HepG2 (cell line): ENCODE results near the gene TGIF1. TPM values are rescaled to one million over a fixed set of nuclear protein-coding genes. Genes with fewer than 3 reads are reported as not detected.

Experiments
- ATM ChIP-seq: fragments of 450-650 bp; IDR thresholded peaks from 2 replicates; pipeline ENCODE4 v1.7.1; 2017; ENCODE audit warnings: mild to moderate bottlenecking, borderline replicate concordance
- CEBPB ChIP-seq: IDR thresholded peaks from 2 replicates; pipeline ENCODE4 v1.6.1; 2011; ENCODE audit warnings: low read depth, low read length, improper control_type of control experiment, borderline replicate concordance
- GATAD1 ChIP-seq: IDR thresholded peaks from 2 replicates; pipeline ENCODE4 v1.6.1; 2016; ENCODE audit warnings: missing genetic modification reagents, missing compliant biosample characterization
- ZNF749 ChIP-seq: sonication (generic); formaldehyde crosslinking; IDR thresholded peaks from 2 replicates; pipeline ENCODE4 v1.8.0; 2022; ENCODE audit warnings: mild to moderate bottlenecking, missing genetic modification reagents, moderate library complexity, borderline replicate concordance
- ZSCAN21 ChIP-seq: sonication (generic); formaldehyde crosslinking; IDR thresholded peaks from 2 replicates; pipeline ENCODE4 v1.8.0; 2022; ENCODE audit warnings: mild to moderate bottlenecking, missing genetic modification reagents, moderate library complexity, borderline replicate concordance
- ZZZ3 ChIP-seq: sonication (generic); formaldehyde crosslinking; IDR thresholded peaks from 2 replicates; pipeline ENCODE4 v1.4.0; 2020; ENCODE audit warnings: missing genetic modification reagents, mild to moderate bottlenecking, borderline replicate concordance
- polyA plus RNA-seq, 8 experiments: library from polyadenylated mRNA; depleted of rRNA in 3 of 8; stranded (reverse) in 7 of 8; unstranded in 1 of 8; fragments of >200 nt; fragmentation: Illumina TruSeq in 4 of 8; extraction: Trizol in 4 of 8; gene quantifications; 2 replicates each; pipeline versions ENCODE4 v1.2.1 to v1.2.3, GENCODE V29; 2011 to 2016; ENCODE audit warnings: low read depth in 4 of 8, missing spikeins in 1 of 8, mixed read lengths in 1 of 8; ENCODE audit not compliant: insufficient read depth in 1 of 8
- total RNA-seq, 5 experiments: library from RNA; depleted of rRNA; stranded (reverse); fragments of >200 nt; fragmentation: Illumina TruSeq; extraction: Trizol; gene quantifications; 2 replicates each; pipeline ENCODE4 v1.2.3, GENCODE V29; 2016; ENCODE audit warnings: low read depth in 1 of 5
- TF ChIP-seq, protein P1 (sequence below): sonication (generic); formaldehyde crosslinking; IDR thresholded peaks from 2 replicates; pipeline ENCODE4 v1.4.0; 2020; ENCODE audit warnings: missing genetic modification reagents, borderline replicate concordance
- TF ChIP-seq, protein P2 (sequence below), 2 experiments: fragments of 450-650 bp in 1 of 2; sonication (generic) in 1 of 2; formaldehyde crosslinking; IDR thresholded peaks; 2 replicates each; pipeline versions ENCODE4 v1.5.0 to v1.8.0; 2020 to 2022; ENCODE audit warnings: mild to moderate bottlenecking in 1 of 2, missing genetic modification reagents in 1 of 2
- TF ChIP-seq, protein P3 (sequence below): sonication (generic); formaldehyde crosslinking; IDR thresholded peaks from 2 replicates; pipeline ENCODE4 v1.4.0; 2020; ENCODE audit warnings: missing genetic modification reagents, mild to moderate bottlenecking, borderline replicate concordance
- TF ChIP-seq, protein P4 (sequence below): sonication (generic); formaldehyde crosslinking; IDR thresholded peaks from 2 replicates; pipeline ENCODE4 v1.8.0; 2022; ENCODE audit warnings: mild to moderate bottlenecking, missing genetic modification reagents
- TF ChIP-seq, protein P5 (sequence below): sonication (generic); formaldehyde crosslinking; IDR thresholded peaks from 2 replicates; pipeline ENCODE4 v1.5.0; 2020; ENCODE audit warnings: missing genetic modification reagents
- TF ChIP-seq, protein P6 (sequence below): sonication (generic); formaldehyde crosslinking; IDR thresholded peaks from 2 replicates; pipeline ENCODE4 v1.4.0; 2020; ENCODE audit warnings: mild to moderate bottlenecking, missing genetic modification reagents

Gene TGIF1
- total and polyA plus RNA-seq, 2 of the 13 experiments (the other 11 are each of a cell fraction or from before 2014, with no cell fraction given): 50.0 to 76.1 TPM

DNA sequence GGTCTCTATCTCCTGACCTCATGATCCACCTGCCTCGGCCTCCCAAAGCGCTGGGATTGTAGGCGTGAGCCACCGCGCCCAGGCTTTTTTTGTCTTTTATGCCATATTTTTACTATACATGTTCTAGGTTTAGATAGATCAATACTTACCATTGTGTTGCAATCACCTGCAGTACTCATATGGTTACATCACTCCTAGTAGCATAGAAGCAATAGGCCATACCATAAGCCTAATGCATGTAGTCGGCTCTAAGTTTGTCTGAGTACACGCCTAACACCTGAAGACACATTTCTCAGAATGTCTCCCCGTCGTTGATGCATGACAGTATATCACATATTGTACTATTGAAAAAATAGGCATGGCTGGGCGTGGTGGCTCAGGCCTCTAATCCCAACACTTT, 27.1 kb upstream of the TGIF1 start (continued):
- TF ChIP-seq ATM: no peak
- TF ChIP-seq, protein P1, sequence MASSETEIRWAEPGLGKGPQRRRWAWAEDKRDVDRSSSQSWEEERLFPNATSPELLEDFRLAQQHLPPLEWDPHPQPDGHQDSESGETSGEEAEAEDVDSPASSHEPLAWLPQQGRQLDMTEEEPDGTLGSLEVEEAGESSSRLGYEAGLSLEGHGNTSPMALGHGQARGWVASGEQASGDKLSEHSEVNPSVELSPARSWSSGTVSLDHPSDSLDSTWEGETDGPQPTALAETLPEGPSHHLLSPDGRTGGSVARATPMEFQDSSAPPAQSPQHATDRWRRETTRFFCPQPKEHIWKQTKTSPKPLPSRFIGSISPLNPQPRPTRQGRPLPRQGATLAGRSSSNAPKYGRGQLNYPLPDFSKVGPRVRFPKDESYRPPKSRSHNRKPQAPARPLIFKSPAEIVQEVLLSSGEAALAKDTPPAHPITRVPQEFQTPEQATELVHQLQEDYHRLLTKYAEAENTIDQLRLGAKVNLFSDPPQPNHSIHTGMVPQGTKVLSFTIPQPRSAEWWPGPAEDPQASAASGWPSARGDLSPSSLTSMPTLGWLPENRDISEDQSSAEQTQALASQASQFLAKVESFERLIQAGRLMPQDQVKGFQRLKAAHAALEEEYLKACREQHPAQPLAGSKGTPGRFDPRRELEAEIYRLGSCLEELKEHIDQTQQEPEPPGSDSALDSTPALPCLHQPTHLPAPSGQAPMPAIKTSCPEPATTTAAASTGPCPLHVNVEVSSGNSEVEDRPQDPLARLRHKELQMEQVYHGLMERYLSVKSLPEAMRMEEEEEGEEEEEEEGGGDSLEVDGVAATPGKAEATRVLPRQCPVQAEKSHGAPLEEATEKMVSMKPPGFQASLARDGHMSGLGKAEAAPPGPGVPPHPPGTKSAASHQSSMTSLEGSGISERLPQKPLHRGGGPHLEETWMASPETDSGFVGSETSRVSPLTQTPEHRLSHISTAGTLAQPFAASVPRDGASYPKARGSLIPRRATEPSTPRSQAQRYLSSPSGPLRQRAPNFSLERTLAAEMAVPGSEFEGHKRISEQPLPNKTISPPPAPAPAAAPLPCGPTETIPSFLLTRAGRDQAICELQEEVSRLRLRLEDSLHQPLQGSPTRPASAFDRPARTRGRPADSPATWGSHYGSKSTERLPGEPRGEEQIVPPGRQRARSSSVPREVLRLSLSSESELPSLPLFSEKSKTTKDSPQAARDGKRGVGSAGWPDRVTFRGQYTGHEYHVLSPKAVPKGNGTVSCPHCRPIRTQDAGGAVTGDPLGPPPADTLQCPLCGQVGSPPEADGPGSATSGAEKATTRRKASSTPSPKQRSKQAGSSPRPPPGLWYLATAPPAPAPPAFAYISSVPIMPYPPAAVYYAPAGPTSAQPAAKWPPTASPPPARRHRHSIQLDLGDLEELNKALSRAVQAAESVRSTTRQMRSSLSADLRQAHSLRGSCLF (CRISPR knock-in tag): no peak
- no peak for TF ChIP-seq GATAD1 (CRISPR knock-in tag)
- TF ChIP-seq ZSCAN21 (CRISPR knock-in tag): no peak
- no peak for TF ChIP-seq ZNF749 (CRISPR knock-in tag)
- TF ChIP-seq CEBPB: peak; percentile 93
- TF ChIP-seq, protein P2, sequence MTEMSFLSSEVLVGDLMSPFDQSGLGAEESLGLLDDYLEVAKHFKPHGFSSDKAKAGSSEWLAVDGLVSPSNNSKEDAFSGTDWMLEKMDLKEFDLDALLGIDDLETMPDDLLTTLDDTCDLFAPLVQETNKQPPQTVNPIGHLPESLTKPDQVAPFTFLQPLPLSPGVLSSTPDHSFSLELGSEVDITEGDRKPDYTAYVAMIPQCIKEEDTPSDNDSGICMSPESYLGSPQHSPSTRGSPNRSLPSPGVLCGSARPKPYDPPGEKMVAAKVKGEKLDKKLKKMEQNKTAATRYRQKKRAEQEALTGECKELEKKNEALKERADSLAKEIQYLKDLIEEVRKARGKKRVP (CRISPR knock-in tag; IDR thresholded peaks at IDR 0.05): peak in 1 of 2 experiments; percentile 42; a peak in 1 of 4 replicates
- TF ChIP-seq, protein P3, sequence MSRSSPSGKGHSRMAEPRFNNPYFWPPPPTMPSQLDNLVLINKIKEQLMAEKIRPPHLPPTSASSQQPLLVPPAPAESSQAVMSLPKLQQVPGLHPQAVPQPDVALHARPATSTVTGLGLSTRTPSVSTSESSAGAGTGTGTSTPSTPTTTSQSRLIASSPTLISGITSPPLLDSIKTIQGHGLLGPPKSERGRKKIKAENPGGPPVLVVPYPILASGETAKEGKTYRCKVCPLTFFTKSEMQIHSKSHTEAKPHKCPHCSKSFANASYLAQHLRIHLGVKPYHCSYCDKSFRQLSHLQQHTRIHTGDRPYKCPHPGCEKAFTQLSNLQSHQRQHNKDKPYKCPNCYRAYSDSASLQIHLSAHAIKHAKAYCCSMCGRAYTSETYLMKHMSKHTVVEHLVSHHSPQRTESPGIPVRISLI (CRISPR knock-in tag): no peak
- TF ChIP-seq, protein P4, sequence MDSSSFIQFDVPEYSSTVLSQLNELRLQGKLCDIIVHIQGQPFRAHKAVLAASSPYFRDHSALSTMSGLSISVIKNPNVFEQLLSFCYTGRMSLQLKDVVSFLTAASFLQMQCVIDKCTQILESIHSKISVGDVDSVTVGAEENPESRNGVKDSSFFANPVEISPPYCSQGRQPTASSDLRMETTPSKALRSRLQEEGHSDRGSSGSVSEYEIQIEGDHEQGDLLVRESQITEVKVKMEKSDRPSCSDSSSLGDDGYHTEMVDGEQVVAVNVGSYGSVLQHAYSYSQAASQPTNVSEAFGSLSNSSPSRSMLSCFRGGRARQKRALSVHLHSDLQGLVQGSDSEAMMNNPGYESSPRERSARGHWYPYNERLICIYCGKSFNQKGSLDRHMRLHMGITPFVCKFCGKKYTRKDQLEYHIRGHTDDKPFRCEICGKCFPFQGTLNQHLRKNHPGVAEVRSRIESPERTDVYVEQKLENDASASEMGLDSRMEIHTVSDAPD (CRISPR knock-in tag): no peak
- no peak for TF ChIP-seq ZZZ3 (CRISPR knock-in tag)
- TF ChIP-seq, protein P5, sequence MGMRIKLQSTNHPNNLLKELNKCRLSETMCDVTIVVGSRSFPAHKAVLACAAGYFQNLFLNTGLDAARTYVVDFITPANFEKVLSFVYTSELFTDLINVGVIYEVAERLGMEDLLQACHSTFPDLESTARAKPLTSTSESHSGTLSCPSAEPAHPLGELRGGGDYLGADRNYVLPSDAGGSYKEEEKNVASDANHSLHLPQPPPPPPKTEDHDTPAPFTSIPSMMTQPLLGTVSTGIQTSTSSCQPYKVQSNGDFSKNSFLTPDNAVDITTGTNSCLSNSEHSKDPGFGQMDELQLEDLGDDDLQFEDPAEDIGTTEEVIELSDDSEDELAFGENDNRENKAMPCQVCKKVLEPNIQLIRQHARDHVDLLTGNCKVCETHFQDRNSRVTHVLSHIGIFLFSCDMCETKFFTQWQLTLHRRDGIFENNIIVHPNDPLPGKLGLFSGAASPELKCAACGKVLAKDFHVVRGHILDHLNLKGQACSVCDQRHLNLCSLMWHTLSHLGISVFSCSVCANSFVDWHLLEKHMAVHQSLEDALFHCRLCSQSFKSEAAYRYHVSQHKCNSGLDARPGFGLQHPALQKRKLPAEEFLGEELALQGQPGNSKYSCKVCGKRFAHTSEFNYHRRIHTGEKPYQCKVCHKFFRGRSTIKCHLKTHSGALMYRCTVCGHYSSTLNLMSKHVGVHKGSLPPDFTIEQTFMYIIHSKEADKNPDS (CRISPR knock-in tag): peak; percentile 63; the same call in 1 of the 2 replicates
- TF ChIP-seq, protein P6, sequence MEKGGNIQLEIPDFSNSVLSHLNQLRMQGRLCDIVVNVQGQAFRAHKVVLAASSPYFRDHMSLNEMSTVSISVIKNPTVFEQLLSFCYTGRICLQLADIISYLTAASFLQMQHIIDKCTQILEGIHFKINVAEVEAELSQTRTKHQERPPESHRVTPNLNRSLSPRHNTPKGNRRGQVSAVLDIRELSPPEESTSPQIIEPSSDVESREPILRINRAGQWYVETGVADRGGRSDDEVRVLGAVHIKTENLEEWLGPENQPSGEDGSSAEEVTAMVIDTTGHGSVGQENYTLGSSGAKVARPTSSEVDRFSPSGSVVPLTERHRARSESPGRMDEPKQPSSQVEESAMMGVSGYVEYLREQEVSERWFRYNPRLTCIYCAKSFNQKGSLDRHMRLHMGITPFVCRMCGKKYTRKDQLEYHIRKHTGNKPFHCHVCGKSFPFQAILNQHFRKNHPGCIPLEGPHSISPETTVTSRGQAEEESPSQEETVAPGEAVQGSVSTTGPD (CRISPR knock-in tag): no peak
